GM12801 (cell line): ENCODE results near the gene SQOR.

Experiments
- TF ChIP-seq, protein P1 (sequence below): IDR thresholded peaks from one replicate; pipeline ENCODE4 v1.5.1; 2011; ENCODE audit warnings: control low read depth; ENCODE audit not compliant: insufficient read length; ENCODE audit errors: extremely low read depth

SQOR gene

DNA sequence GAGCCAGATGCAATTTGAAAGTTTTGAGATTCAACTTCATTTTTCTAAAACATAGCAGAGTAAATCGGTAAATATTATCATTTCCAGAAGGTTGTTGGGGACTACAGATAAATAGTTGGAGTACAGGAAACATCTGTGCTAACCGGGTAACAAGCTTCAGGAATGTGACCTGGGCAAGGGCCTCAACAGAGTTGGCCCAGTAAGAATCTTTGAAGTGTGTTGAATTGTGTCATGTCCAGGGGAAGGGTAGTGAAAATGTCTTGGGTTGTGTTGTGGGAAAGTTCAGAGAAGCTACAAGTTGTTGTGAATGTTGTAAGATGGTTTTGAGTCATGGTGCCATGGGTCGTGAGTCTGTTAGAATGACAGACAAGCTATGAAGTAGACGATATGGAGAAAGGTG, 35.7 kb downstream of the SQOR start:
- TF ChIP-seq, protein P1, sequence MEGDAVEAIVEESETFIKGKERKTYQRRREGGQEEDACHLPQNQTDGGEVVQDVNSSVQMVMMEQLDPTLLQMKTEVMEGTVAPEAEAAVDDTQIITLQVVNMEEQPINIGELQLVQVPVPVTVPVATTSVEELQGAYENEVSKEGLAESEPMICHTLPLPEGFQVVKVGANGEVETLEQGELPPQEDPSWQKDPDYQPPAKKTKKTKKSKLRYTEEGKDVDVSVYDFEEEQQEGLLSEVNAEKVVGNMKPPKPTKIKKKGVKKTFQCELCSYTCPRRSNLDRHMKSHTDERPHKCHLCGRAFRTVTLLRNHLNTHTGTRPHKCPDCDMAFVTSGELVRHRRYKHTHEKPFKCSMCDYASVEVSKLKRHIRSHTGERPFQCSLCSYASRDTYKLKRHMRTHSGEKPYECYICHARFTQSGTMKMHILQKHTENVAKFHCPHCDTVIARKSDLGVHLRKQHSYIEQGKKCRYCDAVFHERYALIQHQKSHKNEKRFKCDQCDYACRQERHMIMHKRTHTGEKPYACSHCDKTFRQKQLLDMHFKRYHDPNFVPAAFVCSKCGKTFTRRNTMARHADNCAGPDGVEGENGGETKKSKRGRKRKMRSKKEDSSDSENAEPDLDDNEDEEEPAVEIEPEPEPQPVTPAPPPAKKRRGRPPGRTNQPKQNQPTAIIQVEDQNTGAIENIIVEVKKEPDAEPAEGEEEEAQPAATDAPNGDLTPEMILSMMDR = no peak

DNA sequence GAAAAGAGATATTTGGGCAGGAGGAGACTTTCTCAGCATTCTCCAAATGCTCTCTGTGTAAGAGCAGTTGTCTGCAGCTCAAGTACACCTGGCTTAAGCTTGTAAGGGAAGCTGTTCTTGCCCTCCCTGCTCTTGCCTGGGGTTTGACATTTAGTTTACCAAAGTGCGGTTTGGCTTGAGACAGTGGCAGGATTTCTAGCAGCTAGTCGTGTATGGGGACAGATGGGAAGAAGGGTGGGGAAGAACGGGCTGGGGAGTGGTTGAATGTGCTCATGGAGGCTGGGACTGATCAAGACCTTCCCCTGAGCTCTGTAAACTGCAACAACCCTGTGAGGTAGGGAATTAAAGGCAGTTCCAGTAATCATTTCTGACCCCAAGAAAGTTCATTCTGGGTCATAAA, 39.8 kb downstream of the SQOR start:
- TF ChIP-seq, protein P1 = no peak

DNA sequence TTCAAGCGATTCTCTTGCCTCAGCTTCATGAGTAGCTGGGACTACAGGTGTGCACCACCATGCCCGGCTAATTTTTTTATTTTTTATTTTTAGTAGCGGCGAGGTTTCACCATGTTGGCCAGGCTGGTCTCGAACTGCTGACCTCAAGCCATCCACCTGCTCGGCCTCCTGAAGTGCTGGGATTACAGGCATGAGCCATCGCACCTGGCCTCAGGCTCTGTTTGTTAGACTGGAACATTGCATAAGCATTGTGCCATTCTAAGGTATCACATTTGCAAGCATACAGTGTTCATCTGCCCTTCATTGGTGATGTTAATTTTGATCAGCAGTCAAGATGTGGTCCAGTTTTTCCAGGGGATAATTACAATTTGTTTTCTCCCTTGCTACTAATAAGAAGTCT, 43.0 kb downstream of the SQOR start:
- TF ChIP-seq, protein P1 = no peak

DNA sequence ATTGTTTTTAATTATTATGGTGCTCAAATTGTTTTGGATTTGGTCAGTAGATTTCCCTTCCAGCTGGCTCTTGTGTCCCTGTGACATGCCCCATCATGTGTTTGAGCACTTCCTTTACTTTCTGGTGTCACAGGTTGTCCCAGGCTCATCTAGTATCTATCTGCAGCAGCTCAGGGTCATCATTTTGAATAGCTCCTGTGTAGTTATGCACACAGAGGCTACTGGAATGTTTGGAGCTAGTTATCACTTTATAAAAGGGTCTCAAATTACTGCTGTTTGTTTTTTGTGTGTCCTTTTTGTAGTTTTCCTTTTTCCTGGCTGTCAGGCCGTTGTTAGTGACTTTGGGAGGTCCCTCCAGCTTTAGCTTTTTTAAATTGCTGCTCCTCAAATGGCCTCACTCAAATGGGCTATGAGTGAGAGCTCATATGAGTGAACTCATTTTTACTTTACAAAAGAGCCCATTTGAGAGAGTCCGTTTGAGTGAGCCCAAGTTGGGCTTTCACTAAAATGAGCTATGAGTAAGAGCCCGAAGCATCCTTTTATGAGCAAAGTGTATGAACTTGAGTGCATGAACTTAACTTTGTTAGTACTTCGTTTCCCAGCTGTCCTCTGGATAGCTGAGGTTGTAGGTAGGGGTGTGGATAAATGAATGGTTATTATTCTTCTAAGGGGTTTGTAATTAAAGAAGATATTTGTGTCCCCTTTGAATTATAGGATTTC, 43.8 kb downstream of the SQOR start:
- TF ChIP-seq, protein P1 = no peak

DNA sequence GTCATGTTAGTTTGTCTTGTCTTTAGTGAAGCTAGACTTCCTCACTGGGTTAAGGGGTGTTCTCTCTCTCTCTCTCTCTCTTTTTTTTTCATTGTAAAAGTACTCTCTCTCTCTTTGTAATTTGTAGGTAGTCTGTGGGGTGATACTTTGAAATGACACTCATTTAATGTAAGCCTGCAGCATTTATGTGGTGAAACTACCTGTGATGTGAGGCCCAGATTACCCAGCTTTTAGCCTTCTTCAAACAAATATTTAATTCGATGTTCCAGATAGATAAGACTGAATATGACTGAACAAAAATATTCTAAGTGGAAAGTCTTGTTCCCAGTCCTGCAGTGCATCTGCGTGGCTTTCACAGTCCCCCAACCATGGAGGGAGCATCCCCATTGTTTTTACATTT, 49.7 kb downstream of the SQOR start:
- TF ChIP-seq, protein P1 = no peak

DNA sequence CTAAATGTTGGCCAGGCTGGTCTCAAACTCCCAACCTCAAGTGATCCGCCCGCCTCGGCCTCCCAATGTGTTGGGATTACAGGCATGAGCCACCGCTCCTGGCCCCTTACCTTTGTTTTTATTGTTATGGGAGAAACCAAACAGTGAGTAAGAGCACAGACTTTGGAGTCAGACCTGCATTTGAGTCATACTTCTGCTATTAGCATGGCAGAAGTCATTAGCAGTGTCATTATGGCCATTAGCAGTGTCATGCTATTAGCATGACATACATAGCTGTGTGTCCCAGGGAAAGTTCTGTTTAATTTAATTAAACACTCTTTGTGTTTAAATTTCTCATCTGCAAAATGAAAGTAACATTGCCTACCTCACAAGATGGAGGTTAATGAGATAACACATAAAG, 54.8 kb downstream of the SQOR start:
- TF ChIP-seq, protein P1 = no peak

DNA sequence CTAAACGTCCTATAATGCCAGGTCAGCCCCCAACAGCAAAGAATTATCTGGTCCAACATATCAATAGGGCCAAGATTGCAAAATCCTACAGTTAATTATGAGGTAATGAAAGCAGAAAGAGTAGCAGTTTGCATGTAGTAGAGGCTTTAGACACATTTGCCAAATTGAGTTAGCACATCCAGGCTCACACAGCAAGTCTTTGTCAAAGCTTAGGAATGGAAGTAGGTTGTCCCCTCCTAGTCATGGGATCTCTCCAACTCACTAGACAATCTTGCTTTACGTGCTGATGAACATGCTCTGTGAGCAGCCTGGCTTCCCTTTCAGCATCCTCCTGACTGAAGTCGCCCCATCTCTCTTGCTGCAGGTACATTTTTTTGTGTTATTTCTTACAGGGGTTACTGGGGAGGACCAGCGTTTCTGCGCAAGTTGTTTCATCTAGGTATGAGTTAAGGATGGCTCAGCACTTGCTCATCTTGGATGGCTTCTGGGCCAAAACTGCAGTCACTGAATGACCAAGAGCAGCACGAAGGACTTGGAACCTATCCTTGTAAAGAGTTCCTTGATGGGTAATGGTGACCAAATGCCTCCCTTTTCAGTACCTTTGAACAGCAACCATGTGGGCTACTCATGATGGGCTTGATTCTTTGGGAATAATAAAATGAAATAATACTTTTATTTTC, 55.9 kb downstream of the SQOR start:
- TF ChIP-seq, protein P1 = no peak
